ENCODE data around the gene ITGB2. TPM values are rescaled to one million over a fixed set of nuclear protein-coding genes. Genes with fewer than 3 reads are reported as not detected.

ITGB2 gene
- total and polyA plus RNA-seq, 2 donors (not counting 1 experiment from before 2014, with no cell fraction given) = 0.05 TPM; not detected in 1

GRCh38 chr21:44960141-44961092 lies 39.7 kb upstream of the ITGB2 start:
- Histone ChIP-seq H3K79me2 (ENCODE audit: control insufficient read depth, insufficient read depth, low read length) (peaks cover 2% of the 10 kb centered on the region), H3K9me3 (ENCODE audit: control insufficient read depth, insufficient read depth, low read depth, low read length) (no peaks in the 10 kb centered on the region), H4K20me1 (ENCODE audit: control insufficient read depth, extremely low read depth, insufficient read depth, low read length) (peaks cover 1% of the 10 kb centered on the region), H3K9ac (ENCODE audit: insufficient read depth, low read length) (no peak overlapping the region), H3K4me2 (ENCODE audit: extremely low read depth, insufficient read depth, low read length) (no peak overlapping the region), H3K27ac (ENCODE audit: insufficient read depth, low read length) (no peak overlapping the region), H3K27me3 (ENCODE audit: control insufficient read depth, insufficient read depth, low read length) (no peaks in the 10 kb centered on the region), H2AFZ (ENCODE audit: low read length) (no peak overlapping the region), H3K4me3 (replicated peaks in 1 of 4; ENCODE audit: control extremely low read depth in 1 of 4, insufficient read depth in 1 of 4, low read depth in 3 of 4, low read length in 4 of 4) (no peak overlapping the region), H3K36me3 (ENCODE audit: control insufficient read depth, insufficient read depth, low read length) (peaks cover 6% of the 10 kb centered on the region), H3K4me1 (ENCODE audit: control insufficient read depth, extremely low read depth, insufficient read depth, low read length) (peaks cover 20% of the 10 kb centered on the region)
- no peak for TF ChIP-seq EZH2 (IDR thresholded peaks at IDR 0.05; ENCODE audit: low read length, missing control alignments)
- no peak for TF ChIP-seq CTCF (conservative IDR thresholded peaks at IDR 0.05 in 1 of 2, IDR thresholded peaks at IDR 0.05 in 1 of 2; ENCODE audit: low read depth in 1 of 2, low read length in 2 of 2)
- DNase-seq (ENCODE audit: low read depth in 2 of 2) = no peak

GRCh38 chr21:44959376-44960091 lies 38.8 kb upstream of the ITGB2 start:
- no peaks in the 10 kb centered on the region for H3K27me3 ChIP-seq (ENCODE audit: control insufficient read depth, insufficient read depth, low read length)
- H3K4me2 ChIP-seq (ENCODE audit: extremely low read depth, insufficient read depth, low read length) = peak overlapping the region; percentile 7
- no peak overlapping the region for H3K4me3 ChIP-seq (replicated peaks in 1 of 4; ENCODE audit: control extremely low read depth in 1 of 4, insufficient read depth in 1 of 4, low read depth in 3 of 4, low read length in 4 of 4)
- H3K4me1 ChIP-seq (ENCODE audit: control insufficient read depth, extremely low read depth, insufficient read depth, low read length) = peaks cover 20% of the 10 kb centered on the region
- H3K9ac ChIP-seq (ENCODE audit: insufficient read depth, low read length) = no peak overlapping the region
- no peak for DNase-seq (ENCODE audit: low read depth in 2 of 2)
- TF ChIP-seq CTCF (conservative IDR thresholded peaks at IDR 0.05 in 1 of 2, IDR thresholded peaks at IDR 0.05 in 1 of 2; ENCODE audit: low read depth in 1 of 2, low read length in 2 of 2) (no peak), EZH2 (IDR thresholded peaks at IDR 0.05; ENCODE audit: low read length, missing control alignments) (no peak)
- H3K36me3 ChIP-seq (ENCODE audit: control insufficient read depth, insufficient read depth, low read length) = peaks cover 6% of the 10 kb centered on the region
- H3K9me3 ChIP-seq (ENCODE audit: control insufficient read depth, insufficient read depth, low read depth, low read length) = no peaks in the 10 kb centered on the region
- no peak overlapping the region for H2AFZ ChIP-seq (ENCODE audit: low read length)
- peaks cover 1% of the 10 kb centered on the region for H4K20me1 ChIP-seq (ENCODE audit: control insufficient read depth, extremely low read depth, insufficient read depth, low read length)
- H3K79me2 ChIP-seq (ENCODE audit: control insufficient read depth, insufficient read depth, low read length) = peaks cover 2% of the 10 kb centered on the region
- peak overlapping the region; percentile 30 for H3K27ac ChIP-seq (ENCODE audit: insufficient read depth, low read length)

All from fibroblast of lung (primary cell).